Measurements from ENCODE around the gene DRC3.

DRC3 gene

DNA sequence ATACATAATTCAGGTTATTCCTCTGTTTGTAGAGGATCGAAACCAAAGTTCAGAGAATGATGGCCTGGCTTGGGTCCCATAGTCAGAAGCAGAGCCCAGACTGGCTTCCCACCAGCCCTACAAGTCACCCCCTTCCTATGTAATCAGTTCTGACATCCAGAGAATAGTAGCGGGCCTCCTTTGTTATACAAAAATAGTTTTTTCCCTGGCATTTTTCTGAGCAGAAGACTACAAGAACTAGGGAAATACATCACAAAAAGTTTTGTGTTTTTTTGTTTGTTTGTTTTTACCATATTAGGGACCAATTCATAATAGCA is 47.1 kb downstream of the DRC3 start:
- TF ChIP-seq, protein P1, sequence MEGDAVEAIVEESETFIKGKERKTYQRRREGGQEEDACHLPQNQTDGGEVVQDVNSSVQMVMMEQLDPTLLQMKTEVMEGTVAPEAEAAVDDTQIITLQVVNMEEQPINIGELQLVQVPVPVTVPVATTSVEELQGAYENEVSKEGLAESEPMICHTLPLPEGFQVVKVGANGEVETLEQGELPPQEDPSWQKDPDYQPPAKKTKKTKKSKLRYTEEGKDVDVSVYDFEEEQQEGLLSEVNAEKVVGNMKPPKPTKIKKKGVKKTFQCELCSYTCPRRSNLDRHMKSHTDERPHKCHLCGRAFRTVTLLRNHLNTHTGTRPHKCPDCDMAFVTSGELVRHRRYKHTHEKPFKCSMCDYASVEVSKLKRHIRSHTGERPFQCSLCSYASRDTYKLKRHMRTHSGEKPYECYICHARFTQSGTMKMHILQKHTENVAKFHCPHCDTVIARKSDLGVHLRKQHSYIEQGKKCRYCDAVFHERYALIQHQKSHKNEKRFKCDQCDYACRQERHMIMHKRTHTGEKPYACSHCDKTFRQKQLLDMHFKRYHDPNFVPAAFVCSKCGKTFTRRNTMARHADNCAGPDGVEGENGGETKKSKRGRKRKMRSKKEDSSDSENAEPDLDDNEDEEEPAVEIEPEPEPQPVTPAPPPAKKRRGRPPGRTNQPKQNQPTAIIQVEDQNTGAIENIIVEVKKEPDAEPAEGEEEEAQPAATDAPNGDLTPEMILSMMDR (IDR thresholded peaks at IDR 0.05): no peak

- TF ChIP-seq, protein P1 (IDR thresholded peaks at IDR 0.05): no peak
Measured at GRCh38 chr17:18020971-18021370, 48.3 kb downstream of the DRC3 start.

- TF ChIP-seq, protein P1 (IDR thresholded peaks at IDR 0.05): no peak
Measured at GRCh38 chr17:18021372-18021771, 48.7 kb downstream of the DRC3 start.

GRCh38 chr17:18025241-18025944 is 52.7 kb downstream of the DRC3 start:
- TF ChIP-seq, protein P1 (IDR thresholded peaks at IDR 0.05): no peak

DNA sequence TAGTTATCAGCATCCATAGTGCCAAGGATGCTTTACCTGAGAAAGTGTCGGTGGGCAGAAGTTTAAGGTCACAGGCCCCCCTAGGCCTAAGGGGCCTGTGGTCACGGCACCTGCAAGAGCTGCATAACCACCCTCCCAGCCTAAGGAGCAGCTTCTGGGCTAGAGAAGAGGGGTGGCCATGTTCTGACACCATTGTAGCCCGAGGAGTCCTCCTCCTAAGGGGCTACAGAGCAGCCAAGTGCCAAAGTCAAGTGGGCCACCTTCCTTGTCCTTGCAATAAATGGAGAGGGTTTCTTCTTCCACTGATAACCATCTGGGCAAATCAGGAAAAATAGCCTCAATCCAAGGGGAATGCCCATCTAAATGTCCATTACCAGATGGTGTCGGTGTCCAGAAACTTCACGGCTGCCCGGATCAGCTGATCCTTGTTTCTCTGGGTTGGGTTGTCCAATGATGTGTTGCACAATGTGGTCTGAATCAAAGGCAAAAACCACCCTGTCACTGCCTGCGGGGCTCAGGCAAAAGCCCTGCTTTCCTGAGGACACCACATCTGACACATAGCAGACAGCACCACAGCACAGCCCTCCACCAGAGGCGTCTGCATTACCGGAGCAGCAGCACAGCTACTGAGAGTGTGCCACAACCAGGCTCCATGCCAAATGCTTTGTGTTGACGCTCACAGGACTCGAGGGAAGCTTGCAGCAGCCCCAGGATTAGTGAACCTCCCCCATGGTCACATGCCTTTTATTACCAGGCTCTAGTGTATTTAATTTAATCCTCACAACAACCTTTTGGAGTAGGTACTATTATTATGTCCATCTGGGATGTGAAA is 53.5 kb downstream of the DRC3 start:
- TF ChIP-seq, protein P1 (IDR thresholded peaks at IDR 0.05): no peak

GRCh38 chr17:18027280-18027679 is 54.6 kb downstream of the DRC3 start:
- TF ChIP-seq, protein P1 (IDR thresholded peaks at IDR 0.05): no peak

DNA sequence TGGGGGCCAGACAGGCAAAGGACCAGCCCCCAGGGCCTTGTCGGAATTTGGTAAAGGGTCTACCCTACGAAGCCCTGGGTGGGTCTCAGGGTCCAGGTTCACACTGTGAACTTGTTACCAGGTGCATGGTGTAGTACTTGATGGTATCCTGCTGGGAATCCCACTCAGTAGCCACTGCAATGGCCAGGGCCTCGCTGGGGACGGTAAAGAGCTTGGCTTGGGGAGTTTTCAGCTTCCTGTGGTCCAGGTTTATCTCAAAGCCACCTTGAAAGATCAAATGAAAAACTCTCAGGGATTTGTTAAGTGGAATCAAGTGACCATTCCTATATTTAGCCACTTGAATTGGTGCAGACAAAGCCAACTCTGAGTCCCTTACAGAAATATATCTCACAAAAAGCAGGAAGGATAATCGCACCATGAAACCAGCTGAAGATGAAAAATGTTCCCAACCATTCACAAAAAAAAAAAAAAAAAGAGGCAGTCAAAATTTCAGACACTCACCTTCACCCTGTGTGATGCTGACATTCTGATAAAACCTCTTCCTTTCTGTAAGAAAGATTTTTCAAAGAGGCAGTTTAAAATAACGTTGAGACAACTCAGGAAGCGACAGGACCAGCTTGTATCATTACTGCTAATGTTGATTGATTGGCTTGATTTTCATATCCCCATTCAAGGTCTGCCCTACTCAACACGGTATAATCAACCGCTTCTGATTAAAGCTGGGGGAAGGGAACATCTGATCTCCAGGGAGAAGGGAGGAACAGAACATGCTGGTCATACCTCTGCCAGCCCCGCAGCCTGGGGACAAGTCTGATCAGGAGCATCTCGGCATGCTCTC is 55.7 kb downstream of the DRC3 start:
- TF ChIP-seq, protein P1 (IDR thresholded peaks at IDR 0.05): no peak
